GM12872 (cell line): ENCODE data around the gene MINK1.

ENCODE experiments used
- CTCF ChIP-seq: IDR thresholded peaks from 3 replicates; pipeline ENCODE4 v1.5.1; 2011; ENCODE audit warnings: low read depth, mild to moderate bottlenecking, low read length, moderate library complexity; ENCODE audit not compliant: insufficient read depth

Gene MINK1

GRCh38 chr17:4877089-4877488 lies 43.9 kb downstream of the MINK1 start:
- TF ChIP-seq CTCF: no peak

GRCh38 chr17:4879601-4880000 lies 46.5 kb downstream of the MINK1 start:
- TF ChIP-seq CTCF: no peak

- no peak for TF ChIP-seq CTCF
Measured at GRCh38 chr17:4880857-4881256, 47.7 kb downstream of the MINK1 start.

- TF ChIP-seq CTCF: peak; percentile 89
Measured at GRCh38 chr17:4881761-4882555, 48.8 kb downstream of the MINK1 start.

- TF ChIP-seq CTCF: no peak
Measured at GRCh38 chr17:4884489-4884888, 51.3 kb downstream of the MINK1 start.

GRCh38 chr17:4886830-4887229 lies 53.7 kb downstream of the MINK1 start:
- no peak for TF ChIP-seq CTCF

GRCh38 chr17:4887581-4887980 lies 54.4 kb downstream of the MINK1 start:
- TF ChIP-seq CTCF: no peak
